NT2/D1 (cell line): Measurements from ENCODE around the gene GRHPR.

Source experiments
- DNase-seq: peaks from one replicate; pipeline ENCODE4 v3.0.0-alpha.2; 2011; ENCODE audit warnings: low read depth, low spot score
- H3K27me3 ChIP-seq: 2 replicates; pipeline ENCODE4 v1.6.0; 2011; ENCODE audit warnings: mild to moderate bottlenecking; ENCODE audit not compliant: insufficient read length, insufficient read depth
- H3K36me3 ChIP-seq: 2 replicates; pipeline ENCODE4 v1.6.1; 2011; ENCODE audit warnings: mild to moderate bottlenecking, low read length, mixed read lengths; ENCODE audit not compliant: insufficient read depth, insufficient read length
- H3K4me1 ChIP-seq: 2 replicates; pipeline ENCODE4 v1.5.1; 2011; ENCODE audit not compliant: insufficient read depth, insufficient read length
- H3K4me3 ChIP-seq: 2 replicates; pipeline ENCODE4 v1.5.1; 2011; ENCODE audit warnings: low read depth; ENCODE audit not compliant: insufficient read length
- H3K9ac ChIP-seq: 2 replicates; pipeline ENCODE4 v1.6.0; 2011; ENCODE audit warnings: low read depth; ENCODE audit not compliant: insufficient read length
- H3K9me3 ChIP-seq: 2 replicates; pipeline ENCODE4 v1.5.1; 2011; ENCODE audit warnings: mild to moderate bottlenecking, low read length; ENCODE audit not compliant: insufficient read depth
- SUZ12 ChIP-seq: IDR thresholded peaks from 2 replicates; pipeline ENCODE4 v1.6.1; 2011; ENCODE audit not compliant: insufficient read length, insufficient read depth; ENCODE audit errors: extremely low read depth
- YY1 ChIP-seq: IDR thresholded peaks from 2 replicates; pipeline ENCODE4 v1.6.1; 2011; ENCODE audit not compliant: insufficient read length, insufficient read depth
- ZNF274 ChIP-seq: IDR thresholded peaks from 2 replicates; pipeline ENCODE4 v1.6.1; 2011; ENCODE audit warnings: mild to moderate bottlenecking, low read depth, low read length

GRHPR gene

GRCh38 chr9:37422289-37423104, at the start of gene GRHPR:
Gene GRHPR, plus strand, starts transcription at chr9:37422696. Its CDS starts 55 bp downstream, at chr9:37422751.
- Histone ChIP-seq H3K9me3 (no peaks in the 10 kb centered on the region), H3K9ac (peak within 1 kb of the TSS; percentile 98), H3K36me3 (peaks cover 42% of the 10 kb centered on the region), H3K27me3 (no peaks in the 10 kb centered on the region), H3K4me1 (peaks cover 15% of the 10 kb centered on the region), H3K4me3 (peak within 1 kb of the TSS; percentile 72)
- no peak for DNase-seq
- TF ChIP-seq YY1, result no peak
- TF ChIP-seq SUZ12, result no peak
- no peak for TF ChIP-seq ZNF274

GRCh38 chr9:37372839-37373238, 49.7 kb upstream of the GRHPR start:
- Histone ChIP-seq H3K9ac (no peak overlapping the region), H3K36me3 (no peaks in the 10 kb centered on the region), H3K27me3 (no peaks in the 10 kb centered on the region), H3K9me3 (no peaks in the 10 kb centered on the region), H3K4me1 (no peaks in the 10 kb centered on the region), H3K4me3 (no peak overlapping the region)
- no peak for TF ChIP-seq YY1
- TF ChIP-seq SUZ12, result no peak
- TF ChIP-seq ZNF274, result no peak
- no peak for DNase-seq

DNA sequence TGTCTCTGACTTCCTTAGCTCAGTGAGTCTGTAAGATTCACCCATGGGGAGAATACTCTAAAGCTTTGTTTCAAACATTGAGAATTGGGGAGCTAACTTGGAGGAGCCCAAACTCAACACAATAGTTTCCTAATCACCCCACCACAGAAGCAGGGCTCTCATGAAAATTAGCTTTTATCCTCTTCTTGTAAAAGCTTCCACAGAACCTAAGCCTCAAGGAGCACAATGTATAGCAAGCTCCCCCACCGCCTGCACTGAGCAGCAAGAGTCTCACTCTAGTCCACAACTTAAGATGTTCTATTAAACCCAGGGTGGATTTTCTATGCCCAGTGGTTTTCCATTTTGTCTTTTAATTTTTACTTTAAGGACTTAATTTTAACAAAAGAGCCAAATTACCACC, 48.9 kb upstream of the GRHPR start:
- Histone ChIP-seq H3K4me1 (no peaks in the 10 kb centered on the region), H3K27me3 (no peaks in the 10 kb centered on the region), H3K36me3 (no peaks in the 10 kb centered on the region), H3K9me3 (no peaks in the 10 kb centered on the region), H3K4me3 (no peak overlapping the region), H3K9ac (no peak overlapping the region)
- TF ChIP-seq ZNF274 (no peak), YY1 (no peak), SUZ12 (no peak)
- DNase-seq, result no peak

- Histone ChIP-seq H3K9ac (no peak overlapping the region), H3K9me3 (no peaks in the 10 kb centered on the region), H3K4me3 (no peak overlapping the region), H3K4me1 (no peaks in the 10 kb centered on the region), H3K27me3 (no peaks in the 10 kb centered on the region), H3K36me3 (no peaks in the 10 kb centered on the region)
- DNase-seq, result no peak
- TF ChIP-seq ZNF274 (no peak), YY1 (no peak), SUZ12 (no peak)
Measured at GRCh38 chr9:37374892-37375291, 47.6 kb upstream of the GRHPR start.

- peaks cover 5% of the 10 kb centered on the region; the same call in 1 of the 2 replicates for H3K9me3 ChIP-seq
- H3K9ac ChIP-seq, result no peak overlapping the region
- TF ChIP-seq ZNF274, result no peak
- no peak for TF ChIP-seq SUZ12
- TF ChIP-seq YY1, result no peak
- H3K36me3 ChIP-seq, result no peaks in the 10 kb centered on the region
- H3K27me3 ChIP-seq, result no peaks in the 10 kb centered on the region
- no peaks in the 10 kb centered on the region for H3K4me1 ChIP-seq
- H3K4me3 ChIP-seq, result no peak overlapping the region
- no peak for DNase-seq
Measured at GRCh38 chr9:37377688-37378612, 44.5 kb upstream of the GRHPR start.

GRCh38 chr9:37378613-37379004, 43.9 kb upstream of the GRHPR start:
- peaks cover 5% of the 10 kb centered on the region; the same call in 1 of the 2 replicates for H3K9me3 ChIP-seq
- no peak for TF ChIP-seq SUZ12
- TF ChIP-seq ZNF274, result no peak
- no peaks in the 10 kb centered on the region for H3K36me3 ChIP-seq
- no peak for DNase-seq
- H3K4me3 ChIP-seq, result no peak overlapping the region
- no peaks in the 10 kb centered on the region for H3K27me3 ChIP-seq
- no peak overlapping the region for H3K9ac ChIP-seq
- peaks cover 3% of the 10 kb centered on the region for H3K4me1 ChIP-seq

DNA sequence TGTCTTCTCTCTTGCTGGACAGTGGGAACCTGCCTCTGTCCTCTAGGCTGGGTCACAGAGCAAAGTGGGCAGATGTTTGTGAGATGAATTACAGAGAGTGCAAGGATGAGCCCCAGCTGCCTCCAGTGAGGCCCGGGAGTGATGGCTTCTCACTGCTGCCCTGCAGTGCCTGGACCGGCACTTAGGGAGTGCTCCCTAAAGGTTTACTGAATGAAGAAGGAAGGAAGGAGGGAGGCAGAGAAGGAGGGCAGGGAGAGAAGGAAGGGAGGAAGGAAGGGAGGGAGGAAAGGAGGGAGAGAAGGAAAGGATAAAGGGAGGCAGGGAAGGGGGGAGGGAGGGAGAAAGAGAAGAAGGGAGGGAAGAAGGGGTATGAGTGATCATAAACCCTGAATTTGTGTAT, 42.7 kb upstream of the GRHPR start:
- no peaks in the 10 kb centered on the region for H3K27me3 ChIP-seq
- H3K9me3 ChIP-seq, result peaks cover 5% of the 10 kb centered on the region; the same call in 1 of the 2 replicates
- H3K9ac ChIP-seq, result no peak overlapping the region
- H3K4me1 ChIP-seq, result peaks cover 3% of the 10 kb centered on the region
- TF ChIP-seq SUZ12 (no peak), ZNF274 (no peak), YY1 (no peak)
- no peak overlapping the region for H3K4me3 ChIP-seq
- no peak for DNase-seq
- H3K36me3 ChIP-seq, result no peaks in the 10 kb centered on the region
